GM06990 (cell line): ENCODE results near the gene STRBP.

ENCODE experiments used
- DNase-seq: peaks from one replicate; pipeline ENCODE4 v3.0.0-alpha.2; 2011; ENCODE audit not compliant: insufficient read length; ENCODE audit errors: extremely low read depth
- H3K27me3 ChIP-seq: replicated peaks from 2 replicates; pipeline ENCODE4 v1.6.0; 2011; ENCODE audit warnings: low read length; ENCODE audit not compliant: control insufficient read depth, insufficient read depth
- H3K36me3 ChIP-seq: 2 replicates; pipeline ENCODE4 v1.5.1; 2011; ENCODE audit warnings: low read length; ENCODE audit not compliant: control insufficient read depth, insufficient read depth
- H3K4me3 ChIP-seq: replicated peaks from 2 replicates; pipeline ENCODE4 v1.5.1; 2011; ENCODE audit warnings: low read depth, mild to moderate bottlenecking, control low read depth, low read length
- CTCF ChIP-seq: IDR thresholded peaks from 2 replicates; pipeline ENCODE4 v1.5.1; 2011; ENCODE audit warnings: low read length, control low read depth, mild to moderate bottlenecking, inconsistent platforms; ENCODE audit not compliant: insufficient read depth, poor library complexity, severe bottlenecking

STRBP gene

GRCh38 chr9:123174079-123174478 is 94.3 kb downstream of the STRBP start:
- DNase-seq: no peak
- TF ChIP-seq CTCF: no peak
- Histone ChIP-seq H3K27me3 (no peaks in the 10 kb centered on the region), H3K4me3 (no peak overlapping the region), H3K36me3 (no peaks in the 10 kb centered on the region; the same call in 1 of the 2 replicates)

- Histone ChIP-seq H3K36me3 (peaks cover 2% of the 10 kb centered on the region; the same call in 1 of the 2 replicates), H3K4me3 (no peak overlapping the region), H3K27me3 (no peaks in the 10 kb centered on the region)
- no peak for TF ChIP-seq CTCF
- peak; percentile 51 for DNase-seq
Observed at GRCh38 chr9:123169926-123170325, 98.5 kb downstream of the STRBP start.

GRCh38 chr9:123168586-123168985 is 99.8 kb downstream of the STRBP start:
- Histone ChIP-seq H3K27me3 (no peaks in the 10 kb centered on the region), H3K36me3 (peaks cover 2% of the 10 kb centered on the region; the same call in 1 of the 2 replicates)
- no peak for TF ChIP-seq CTCF

DNA sequence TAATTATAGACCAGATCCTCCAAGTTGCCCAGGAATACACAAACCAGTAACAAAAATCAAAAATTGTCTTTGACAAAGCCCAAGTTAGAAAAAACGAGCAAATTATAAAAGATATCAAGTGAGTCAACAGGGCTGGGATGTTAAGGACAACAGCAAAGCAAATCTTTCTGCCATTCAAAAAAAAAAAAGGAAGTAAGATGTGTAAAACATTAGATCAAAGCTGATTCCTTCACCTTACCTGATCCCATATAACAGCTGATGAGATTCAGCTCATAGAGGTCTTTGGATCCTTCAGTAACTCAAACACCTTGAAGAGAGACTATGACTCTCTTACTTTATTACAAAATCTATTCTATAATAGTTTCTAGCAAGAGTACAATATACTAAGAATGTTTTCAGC is 100.9 kb downstream of the STRBP start:
- Histone ChIP-seq H3K36me3 (peaks cover 2% of the 10 kb centered on the region; the same call in 1 of the 2 replicates), H3K4me3 (no peak overlapping the region), H3K27me3 (no peaks in the 10 kb centered on the region)
- no peak for DNase-seq
- TF ChIP-seq CTCF: no peak

More at GRCh38 chr9:123168586-123168985, 99.8 kb downstream of the STRBP start:
- no peak for DNase-seq
- no peak overlapping the region for H3K4me3 ChIP-seq

DNA sequence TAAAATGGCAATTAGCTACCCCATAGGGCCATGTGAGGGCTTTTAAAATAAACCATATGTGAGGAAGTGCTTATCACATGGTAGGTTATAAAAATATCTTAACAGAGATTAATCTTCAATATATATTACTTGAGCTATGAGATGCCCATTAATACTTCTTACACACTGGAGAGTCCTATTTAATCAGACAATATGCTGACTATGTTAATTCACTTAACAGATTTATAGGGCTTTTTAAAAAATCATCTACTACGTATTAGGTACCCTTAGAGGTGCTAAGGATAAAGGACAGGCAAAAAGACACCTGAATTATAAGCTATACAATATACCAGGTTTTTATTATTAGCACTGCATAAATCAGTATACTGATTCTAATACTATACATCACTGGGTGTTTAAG is 102.6 kb downstream of the STRBP start:
- no peaks in the 10 kb centered on the region for H3K27me3 ChIP-seq
- H3K4me3 ChIP-seq: no peak overlapping the region
- no peak for DNase-seq
- no peak for TF ChIP-seq CTCF
- H3K36me3 ChIP-seq: peaks cover 2% of the 10 kb centered on the region; the same call in 1 of the 2 replicates

- Histone ChIP-seq H3K36me3 (peaks cover 2% of the 10 kb centered on the region; the same call in 1 of the 2 replicates), H3K4me3 (no peak overlapping the region), H3K27me3 (no peaks in the 10 kb centered on the region)
- no peak for DNase-seq
- no peak for TF ChIP-seq CTCF
Observed at GRCh38 chr9:123164285-123164684, 104.1 kb downstream of the STRBP start.
